A549 (cell line): ENCODE results near the gene CEP112.

ENCODE experiments used
- EP300 ChIP-seq, 2 experiments: fragments of >200 bp; sonication (Bioruptor Twin); formaldehyde crosslinking; IDR thresholded peaks; 2 replicates in 1 of 2; 3 replicates in 1 of 2; pipeline ENCODE4 v1.6.1; 2016 to 2017
- TF ChIP-seq, protein P1 (sequence below): fragments of >200 bp; sonication (Bioruptor Twin); formaldehyde crosslinking; IDR thresholded peaks from 3 replicates; pipeline ENCODE4 v1.5.1; 2016
- TF ChIP-seq, protein P2 (sequence below): fragments of 450-650 bp; IDR thresholded peaks from 2 replicates; pipeline ENCODE4 v1.6.1; 2014; ENCODE audit warnings: antibody characterized with exemption

- no peak for TF ChIP-seq EP300 (IDR thresholded peaks at IDR 0.05)
- TF ChIP-seq, protein P1, sequence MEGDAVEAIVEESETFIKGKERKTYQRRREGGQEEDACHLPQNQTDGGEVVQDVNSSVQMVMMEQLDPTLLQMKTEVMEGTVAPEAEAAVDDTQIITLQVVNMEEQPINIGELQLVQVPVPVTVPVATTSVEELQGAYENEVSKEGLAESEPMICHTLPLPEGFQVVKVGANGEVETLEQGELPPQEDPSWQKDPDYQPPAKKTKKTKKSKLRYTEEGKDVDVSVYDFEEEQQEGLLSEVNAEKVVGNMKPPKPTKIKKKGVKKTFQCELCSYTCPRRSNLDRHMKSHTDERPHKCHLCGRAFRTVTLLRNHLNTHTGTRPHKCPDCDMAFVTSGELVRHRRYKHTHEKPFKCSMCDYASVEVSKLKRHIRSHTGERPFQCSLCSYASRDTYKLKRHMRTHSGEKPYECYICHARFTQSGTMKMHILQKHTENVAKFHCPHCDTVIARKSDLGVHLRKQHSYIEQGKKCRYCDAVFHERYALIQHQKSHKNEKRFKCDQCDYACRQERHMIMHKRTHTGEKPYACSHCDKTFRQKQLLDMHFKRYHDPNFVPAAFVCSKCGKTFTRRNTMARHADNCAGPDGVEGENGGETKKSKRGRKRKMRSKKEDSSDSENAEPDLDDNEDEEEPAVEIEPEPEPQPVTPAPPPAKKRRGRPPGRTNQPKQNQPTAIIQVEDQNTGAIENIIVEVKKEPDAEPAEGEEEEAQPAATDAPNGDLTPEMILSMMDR: no peak
- TF ChIP-seq, protein P2, sequence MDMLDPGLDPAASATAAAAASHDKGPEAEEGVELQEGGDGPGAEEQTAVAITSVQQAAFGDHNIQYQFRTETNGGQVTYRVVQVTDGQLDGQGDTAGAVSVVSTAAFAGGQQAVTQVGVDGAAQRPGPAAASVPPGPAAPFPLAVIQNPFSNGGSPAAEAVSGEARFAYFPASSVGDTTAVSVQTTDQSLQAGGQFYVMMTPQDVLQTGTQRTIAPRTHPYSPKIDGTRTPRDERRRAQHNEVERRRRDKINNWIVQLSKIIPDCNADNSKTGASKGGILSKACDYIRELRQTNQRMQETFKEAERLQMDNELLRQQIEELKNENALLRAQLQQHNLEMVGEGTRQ: no peak
Observed at GRCh38 chr17:65660947-65661346, 531.0 kb downstream of the CEP112 start.
